Endothelial cell (in vitro differentiated cells): ENCODE results near the gene FAM107A. TPM values are rescaled to one million over a fixed set of nuclear protein-coding genes. Genes with fewer than 3 reads are reported as not detected.

Source experiments
- DNase-seq: peaks from one replicate; pipeline ENCODE4 v3.0.0; 2021; ENCODE audit warnings: low spot score
- H3K27ac Mint-ChIP-seq: one replicate; pipeline ENCODE4 v1.8.0; 2021; ENCODE audit warnings: mixed read lengths, inconsistent platforms; ENCODE audit not compliant: unreplicated experiment
- H3K27me3 Mint-ChIP-seq: one replicate; pipeline ENCODE4 v1.8.0; 2021; ENCODE audit warnings: mild to moderate bottlenecking, moderate library complexity, mixed read lengths, inconsistent platforms; ENCODE audit not compliant: unreplicated experiment
- H3K36me3 Mint-ChIP-seq: one replicate; pipeline ENCODE4 v1.8.0; 2021; ENCODE audit warnings: mild to moderate bottlenecking, low read depth, mixed read lengths, inconsistent platforms; ENCODE audit not compliant: unreplicated experiment
- H3K4me1 Mint-ChIP-seq: one replicate; pipeline ENCODE4 v1.8.0; 2021; ENCODE audit warnings: mild to moderate bottlenecking, mixed read lengths, inconsistent platforms; ENCODE audit not compliant: unreplicated experiment
- H3K4me3 Mint-ChIP-seq: one replicate; pipeline ENCODE4 v1.8.0; 2021; ENCODE audit warnings: mild to moderate bottlenecking, mixed read lengths, inconsistent platforms; ENCODE audit not compliant: unreplicated experiment
- H3K9me3 Mint-ChIP-seq: one replicate; pipeline ENCODE4 v1.8.0; 2021; ENCODE audit warnings: mixed read lengths, inconsistent platforms; ENCODE audit not compliant: unreplicated experiment
- CTCF ChIP-seq: fragments of 200-600 bp; sonication (generic); IDR thresholded peaks from one replicate; pipeline ENCODE4 v1.5.0; 2021; ENCODE audit warnings: antibody characterized with exemption; ENCODE audit not compliant: unreplicated experiment
- long read RNA-seq: library from polyadenylated mRNA; unstranded; transcript quantifications from one replicate; pipeline ENCODE4 v2.0.0, GENCODE V29; 2020; ENCODE audit not compliant: unreplicated experiment
- total RNA-seq: library from RNA; stranded (reverse); fragmentation: NEBNext Ultra II Directional; extraction: Animal tissue kit (Norgen Biotek cat#: 25700); gene quantifications from one replicate; pipeline ENCODE4 v1.2.1, GENCODE V29; 2021; ENCODE audit not compliant: unreplicated experiment

The FAM107A gene, protein sequence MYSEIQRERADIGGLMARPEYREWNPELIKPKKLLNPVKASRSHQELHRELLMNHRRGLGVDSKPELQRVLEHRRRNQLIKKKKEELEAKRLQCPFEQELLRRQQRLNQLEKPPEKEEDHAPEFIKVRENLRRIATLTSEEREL
- total RNA-seq = 0.18 TPM
- long read RNA-seq = 0 reads

DNA sequence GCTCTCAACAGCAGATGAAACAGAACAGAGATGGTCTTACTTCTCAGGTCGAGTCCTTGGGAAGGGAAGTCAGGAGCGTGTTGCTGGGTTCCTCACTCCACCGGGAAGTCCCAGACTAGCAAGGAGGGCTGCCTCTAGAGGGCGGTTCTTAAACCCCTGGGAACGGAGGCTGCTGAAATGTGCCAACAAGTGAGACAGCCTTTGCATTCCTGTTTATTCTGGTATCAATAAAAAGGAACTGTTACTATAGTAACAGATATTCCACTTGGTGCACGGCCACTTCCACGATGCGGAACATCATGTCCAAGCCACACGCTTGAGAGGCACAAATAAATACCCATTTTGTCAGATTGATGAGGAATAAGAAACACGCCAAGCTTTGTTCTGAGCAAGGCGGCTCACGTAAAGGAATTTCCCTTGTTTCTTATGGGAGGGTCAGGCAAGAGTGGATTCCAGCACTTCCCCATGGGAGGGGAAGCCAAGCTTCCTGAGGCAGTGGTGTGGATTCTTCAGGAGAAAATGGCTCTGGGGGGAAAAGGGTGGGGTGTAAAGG lies at the start of gene FAM107A:
Gene FAM107A (minus strand): TSS at position 123 of the 553 bp plus-strand sequence. CDS start 7,531 bp downstream, outside the sequence.
- Mint-ChIP-seq H3K4me3 (no peak within 1 kb of the TSS), H3K36me3 (no peaks in the 10 kb centered on the region), H3K9me3 (no peaks in the 10 kb centered on the region), H3K27me3 (peaks cover 5% of the 10 kb centered on the region), H3K27ac (peak within 1 kb of the TSS; percentile 36), H3K4me1 (peaks cover 10% of the 10 kb centered on the region)
- DNase-seq = peak; percentile 31
- TF ChIP-seq CTCF = no peak

- no peaks in the 10 kb centered on the region for H3K36me3 Mint-ChIP-seq
- no peaks in the 10 kb centered on the region for H3K9me3 Mint-ChIP-seq
- H3K4me1 Mint-ChIP-seq = no peaks in the 10 kb centered on the region
- no peaks in the 10 kb centered on the region for H3K27me3 Mint-ChIP-seq
- DNase-seq = no peak
- no peak overlapping the region for H3K4me3 Mint-ChIP-seq
- no peak overlapping the region for H3K27ac Mint-ChIP-seq
- TF ChIP-seq CTCF = no peak
Observed at GRCh38 chr3:58625196-58625824, 48.1 kb upstream of the FAM107A start.

DNA sequence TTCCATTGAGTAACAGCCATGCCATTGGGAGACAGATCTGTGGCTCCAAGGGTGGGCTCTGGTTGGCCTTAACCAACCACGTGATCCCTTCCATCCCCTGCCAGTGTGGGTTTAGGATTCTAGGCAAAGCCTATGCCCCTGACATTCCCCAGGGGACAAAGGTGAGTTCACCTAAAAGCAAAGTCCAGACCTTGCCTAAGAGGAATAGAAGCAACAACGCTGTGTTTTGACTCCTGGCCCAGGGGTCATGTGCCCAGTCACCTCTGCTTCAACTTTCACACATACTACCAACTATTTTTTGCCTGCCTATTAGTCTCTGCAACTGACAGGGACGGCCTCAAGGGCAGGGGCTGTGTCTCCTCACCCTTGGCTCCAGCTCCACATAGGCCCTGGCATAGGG lies 47.4 kb upstream of the FAM107A start:
- no peak for DNase-seq
- Mint-ChIP-seq H3K9me3 (no peaks in the 10 kb centered on the region), H3K36me3 (no peaks in the 10 kb centered on the region), H3K27me3 (no peaks in the 10 kb centered on the region), H3K27ac (no peak overlapping the region), H3K4me3 (no peak overlapping the region), H3K4me1 (no peaks in the 10 kb centered on the region)
- TF ChIP-seq CTCF = no peak

- no peaks in the 10 kb centered on the region for H3K27me3 Mint-ChIP-seq
- no peak for DNase-seq
- H3K27ac Mint-ChIP-seq = no peak overlapping the region
- H3K4me3 Mint-ChIP-seq = no peak overlapping the region
- no peak for TF ChIP-seq CTCF
- no peaks in the 10 kb centered on the region for H3K4me1 Mint-ChIP-seq
- no peaks in the 10 kb centered on the region for H3K36me3 Mint-ChIP-seq
- H3K9me3 Mint-ChIP-seq = no peaks in the 10 kb centered on the region
Observed at GRCh38 chr3:58623961-58624360, 46.8 kb upstream of the FAM107A start.

GRCh38 chr3:58623478-58623877 lies 46.3 kb upstream of the FAM107A start:
- DNase-seq = no peak
- no peak overlapping the region for H3K4me3 Mint-ChIP-seq
- no peaks in the 10 kb centered on the region for H3K9me3 Mint-ChIP-seq
- no peaks in the 10 kb centered on the region for H3K27me3 Mint-ChIP-seq
- TF ChIP-seq CTCF = no peak
- H3K36me3 Mint-ChIP-seq = no peaks in the 10 kb centered on the region
- no peak overlapping the region for H3K27ac Mint-ChIP-seq
- no peaks in the 10 kb centered on the region for H3K4me1 Mint-ChIP-seq
